Activated naive CD4-positive, alpha-beta T cell treated with Interleukin-2 at 50 U/mL for 16 hours (primary cell): ENCODE data around the gene DNAAF9.

ENCODE experiments used
- DNase-seq: peaks from one replicate; pipeline ENCODE4 v3.0.0-alpha.2; 2020

DNAAF9 gene

DNA sequence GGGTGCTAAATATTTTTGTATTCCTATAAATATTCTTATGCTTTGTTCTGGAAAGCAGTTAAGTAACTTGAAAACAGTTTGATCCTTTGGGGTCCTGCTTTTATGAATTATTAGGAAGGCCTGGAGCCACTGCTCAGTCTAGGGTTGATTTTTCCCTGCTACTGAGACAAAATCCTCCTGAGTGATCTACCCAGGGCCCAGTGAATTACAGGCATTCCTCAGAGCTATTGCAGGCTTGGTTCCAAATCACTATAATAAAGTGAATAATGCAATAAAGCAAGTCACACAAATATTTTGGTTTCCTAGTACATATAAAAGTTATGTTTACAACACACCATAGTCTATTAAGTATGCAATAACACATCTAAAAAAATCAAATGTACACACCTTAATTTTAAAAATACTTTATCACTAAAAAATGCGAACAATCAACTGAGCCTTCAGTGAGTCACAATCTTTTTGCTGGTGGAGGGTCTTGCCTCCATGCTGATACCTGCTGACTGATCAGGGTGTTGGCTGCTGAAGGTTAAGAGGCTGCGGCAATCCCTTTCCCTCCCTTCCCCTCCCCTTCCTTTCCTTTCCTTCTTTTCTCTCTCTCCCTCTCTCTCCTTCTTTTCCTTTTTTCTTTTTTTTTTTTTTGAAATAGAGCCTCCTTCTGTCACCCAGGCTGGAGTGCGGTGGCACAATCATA is 43.0 kb downstream of the DNAAF9 start:
- DNase-seq, result no peak

DNA sequence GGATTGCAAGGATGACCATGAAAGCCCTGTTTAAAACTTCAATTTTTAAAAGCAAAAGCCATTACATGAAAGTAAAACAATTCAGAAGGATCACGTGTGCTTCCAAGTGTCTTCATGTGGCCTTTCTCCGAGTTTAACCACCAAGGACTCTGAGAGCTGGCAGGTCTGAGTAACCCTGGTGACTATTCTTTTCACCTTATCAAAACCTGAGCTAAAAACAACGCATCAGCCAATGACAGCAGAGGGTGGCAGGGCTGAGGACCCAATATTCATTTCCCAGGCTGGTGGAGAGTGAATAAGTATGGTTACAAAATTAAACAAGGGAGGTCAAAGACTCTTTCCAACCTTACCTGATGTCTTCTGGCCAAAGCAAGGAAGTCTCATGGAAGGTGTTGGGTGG is 46.7 kb downstream of the DNAAF9 start:
- no peak for DNase-seq

DNA sequence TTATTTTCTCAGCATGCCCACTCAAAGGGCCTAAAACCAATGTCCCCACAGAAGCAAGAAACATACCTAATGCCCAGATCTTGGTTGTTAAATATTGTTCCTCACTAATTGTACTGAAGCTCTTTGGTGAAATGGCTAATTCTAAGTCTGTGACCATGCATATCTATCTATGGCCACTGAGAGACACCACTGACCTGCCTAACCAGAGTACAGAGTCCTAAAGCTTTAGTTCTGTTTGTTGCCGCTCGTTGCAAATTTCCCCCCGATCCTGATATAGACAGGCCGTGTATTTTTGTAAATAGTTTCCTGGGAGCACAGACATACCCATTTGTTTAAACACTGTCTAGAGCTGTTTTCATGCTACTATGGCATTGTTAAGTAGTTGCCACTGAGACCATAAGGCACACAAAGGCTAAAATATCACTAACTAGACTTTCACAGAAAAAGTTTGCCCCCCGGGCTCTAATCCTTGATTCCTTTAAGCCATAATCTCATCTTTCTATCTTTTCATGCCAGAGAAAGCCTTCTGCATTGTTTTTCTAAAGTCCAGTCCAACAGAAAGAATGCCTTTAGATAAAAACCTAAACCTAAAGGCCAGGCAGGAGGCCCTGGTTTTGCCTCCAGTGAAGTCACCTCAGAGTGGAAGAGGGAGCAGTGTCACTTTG is 48.7 kb downstream of the DNAAF9 start:
- DNase-seq, result no peak
